ENCODE measurements around the gene MIPOL1. TPM values are rescaled to one million over a fixed set of nuclear protein-coding genes. Genes with fewer than 3 reads are reported as not detected.

Gene MIPOL1
- total and polyA plus RNA-seq, 2 of the 13 experiments (the other 11 are each of a cell fraction or from before 2014, with no cell fraction given), result 8.6 to 34.2 TPM

GRCh38 chr14:37546621-37547447 is 349.1 kb downstream of the MIPOL1 start (continued):
- TF ChIP-seq TARDBP (CRISPR knock-in tag; IDR thresholded peaks at IDR 0.05) (peak; percentile 98; the same call in 1 of the 2 replicates), TCF7L2 (IDR thresholded peaks at IDR 0.05; ENCODE audit: low read depth, low read length) (peak; percentile 80), ZNF318 (CRISPR knock-in tag; IDR thresholded peaks at IDR 0.05) (no peak), SNAI1 (CRISPR knock-in tag; IDR thresholded peaks at IDR 0.05; ENCODE audit: borderline replicate concordance) (no peak), ZNF30 (CRISPR knock-in tag; IDR thresholded peaks at IDR 0.05) (no peak), ZFP36L2 (CRISPR knock-in tag; IDR thresholded peaks at IDR 0.05) (peak; percentile 60; the same call in 1 of the 2 replicates), MATR3 (CRISPR knock-in tag; IDR thresholded peaks at IDR 0.05) (no peak), ZFAT (CRISPR knock-in tag; conservative IDR thresholded peaks at IDR 0.05) (no peak), SRY (CRISPR knock-in tag; IDR thresholded peaks at IDR 0.05) (no peak), SMAD9 (CRISPR knock-in tag; IDR thresholded peaks at IDR 0.05) (no peak), ISX (CRISPR knock-in tag; conservative IDR thresholded peaks at IDR 0.05) (peak; percentile 83; the same call in 1 of the 2 replicates), ZNF772 (CRISPR knock-in tag; IDR thresholded peaks at IDR 0.05) (peak; percentile 95), SMYD3 (CRISPR knock-in tag; IDR thresholded peaks at IDR 0.05) (peak; percentile 97), RARA (CRISPR knock-in tag; IDR thresholded peaks at IDR 0.05) (peak; percentile 89), HNRNPH1 (optimal IDR thresholded peaks at IDR 0.05; ENCODE audit: low read depth, low read length) (no peak), SSRP1 (CRISPR knock-in tag; IDR thresholded peaks at IDR 0.05) (no peak; the same call in 1 of the 2 replicates), ZNF563 (CRISPR knock-in tag; IDR thresholded peaks at IDR 0.05) (no peak), TBL1XR1 (IDR thresholded peaks at IDR 0.05; ENCODE audit: borderline replicate concordance, low read length, partially characterized antibody) (peak; percentile 74), XBP1 (CRISPR knock-in tag; IDR thresholded peaks at IDR 0.05) (no peak; the same call in 1 of the 2 replicates)
- TF ChIP-seq, protein P1, sequence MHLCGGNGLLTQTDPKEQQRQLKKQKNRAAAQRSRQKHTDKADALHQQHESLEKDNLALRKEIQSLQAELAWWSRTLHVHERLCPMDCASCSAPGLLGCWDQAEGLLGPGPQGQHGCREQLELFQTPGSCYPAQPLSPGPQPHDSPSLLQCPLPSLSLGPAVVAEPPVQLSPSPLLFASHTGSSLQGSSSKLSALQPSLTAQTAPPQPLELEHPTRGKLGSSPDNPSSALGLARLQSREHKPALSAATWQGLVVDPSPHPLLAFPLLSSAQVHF (CRISPR knock-in tag; IDR thresholded peaks at IDR 0.05), result no peak
- TF ChIP-seq, protein P2, sequence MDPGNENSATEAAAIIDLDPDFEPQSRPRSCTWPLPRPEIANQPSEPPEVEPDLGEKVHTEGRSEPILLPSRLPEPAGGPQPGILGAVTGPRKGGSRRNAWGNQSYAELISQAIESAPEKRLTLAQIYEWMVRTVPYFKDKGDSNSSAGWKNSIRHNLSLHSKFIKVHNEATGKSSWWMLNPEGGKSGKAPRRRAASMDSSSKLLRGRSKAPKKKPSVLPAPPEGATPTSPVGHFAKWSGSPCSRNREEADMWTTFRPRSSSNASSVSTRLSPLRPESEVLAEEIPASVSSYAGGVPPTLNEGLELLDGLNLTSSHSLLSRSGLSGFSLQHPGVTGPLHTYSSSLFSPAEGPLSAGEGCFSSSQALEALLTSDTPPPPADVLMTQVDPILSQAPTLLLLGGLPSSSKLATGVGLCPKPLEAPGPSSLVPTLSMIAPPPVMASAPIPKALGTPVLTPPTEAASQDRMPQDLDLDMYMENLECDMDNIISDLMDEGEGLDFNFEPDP (CRISPR knock-in tag; conservative IDR thresholded peaks at IDR 0.05), result 0 out of 2 replicates have a peak, but pooled peaks have one; percentile 62
